Measurements from ENCODE around the gene IQCC.
"Not testable (repeated sequence)": the region's sequence is repeated elsewhere in the genome, so short reads cannot be mapped to it uniquely, and the experiment has no call there.

The IQCC gene

GRCh38 chr1:32205401-32206370 lies at the start of gene IQCC:
Gene IQCC (plus strand): TSS chr1:32205671. CDS start chr1:32205682, 11 bp downstream.
- DNase-seq (ENCODE audit: low spot score): peak; percentile 86

- DNase-seq (ENCODE audit: low spot score): no peak
These were observed 46.3 kb upstream of the IQCC start for GRCh38 chr1:32159189-32159588.

GRCh38 chr1:32163405-32163804 lies 42.1 kb upstream of the IQCC start:
- no peak for DNase-seq (ENCODE audit: low spot score)

- not testable (repeated sequence) for DNase-seq (ENCODE audit: low spot score)
These were observed 39.8 kb upstream of the IQCC start for GRCh38 chr1:32165633-32166032.

GRCh38 chr1:32170991-32171390 lies 34.5 kb upstream of the IQCC start:
- no peak for DNase-seq (ENCODE audit: low spot score)

- no peak for DNase-seq (ENCODE audit: low spot score)
These were observed 32.7 kb upstream of the IQCC start for GRCh38 chr1:32172621-32173245.

GRCh38 chr1:32178380-32179192 lies 26.9 kb upstream of the IQCC start:
- no peak for DNase-seq (ENCODE audit: low spot score)

- no peak for DNase-seq (ENCODE audit: low spot score)
These were observed 26.4 kb upstream of the IQCC start for GRCh38 chr1:32179193-32179442.

GRCh38 chr1:32179443-32180185 lies 25.9 kb upstream of the IQCC start, which contains the start of gene TXLNA:
Gene TXLNA (plus strand): TSS chr1:32179675. CDS start chr1:32180346, 671 bp downstream.
- DNase-seq (ENCODE audit: low spot score): peak; percentile 89

GRCh38 chr1:32180186-32181060 lies 25.0 kb upstream of the IQCC start:
- no peak for DNase-seq (ENCODE audit: low spot score)

- no peak for DNase-seq (ENCODE audit: low spot score)
These were observed 24.4 kb upstream of the IQCC start for GRCh38 chr1:32181065-32181464.

- no peak for DNase-seq (ENCODE audit: low spot score)
These were observed 23.9 kb upstream of the IQCC start for GRCh38 chr1:32181563-32181962.

GRCh38 chr1:32182060-32182459 lies 23.4 kb upstream of the IQCC start:
- DNase-seq (ENCODE audit: low spot score): no peak

- no peak for DNase-seq (ENCODE audit: low spot score)
These were observed 20.8 kb upstream of the IQCC start for GRCh38 chr1:32184650-32185049.

GRCh38 chr1:32186077-32186476 lies 19.4 kb upstream of the IQCC start:
- no peak for DNase-seq (ENCODE audit: low spot score)

GRCh38 chr1:32186491-32186890 lies 19.0 kb upstream of the IQCC start:
- DNase-seq (ENCODE audit: low spot score): no peak

GRCh38 chr1:32187850-32188249 lies 17.6 kb upstream of the IQCC start:
- DNase-seq (ENCODE audit: low spot score): no peak

- no peak for DNase-seq (ENCODE audit: low spot score)
These were observed 13.1 kb upstream of the IQCC start for GRCh38 chr1:32192220-32192948.

- DNase-seq (ENCODE audit: low spot score): no peak
These were observed 10.5 kb upstream of the IQCC start for GRCh38 chr1:32194984-32195383.

- no peak for DNase-seq (ENCODE audit: low spot score)
These were observed 9.9 kb upstream of the IQCC start for GRCh38 chr1:32195531-32195930.
